KMS-11 (cell line): Measurements from ENCODE around the gene SYT17.

Experiments used
- H2AFZ ChIP-seq: fragments of 200-600 bp; sonication (generic); 2 replicates; pipeline ENCODE4 v1.6.1; 2016; ENCODE audit warnings: antibody characterized with exemption, mixed run types, low read depth
- H3K27ac ChIP-seq: fragments of 200-600 bp; sonication (generic); 2 replicates; pipeline ENCODE4 v1.6.1; 2016; ENCODE audit warnings: mild to moderate bottlenecking, mixed run types
- H3K27me3 ChIP-seq: fragments of 200-600 bp; sonication (generic); 2 replicates; pipeline ENCODE4 v1.6.1; 2017; ENCODE audit warnings: mild to moderate bottlenecking, low read depth, mixed run types, moderate library complexity; ENCODE audit not compliant: insufficient read depth
- H3K36me3 ChIP-seq: fragments of 200-600 bp; sonication (generic); 2 replicates; pipeline ENCODE4 v1.6.1; 2017; ENCODE audit warnings: mild to moderate bottlenecking, mixed run types; ENCODE audit not compliant: insufficient read depth
- H3K4me1 ChIP-seq: fragments of 200-600 bp; sonication (generic); 2 replicates; pipeline ENCODE4 v1.6.1; 2016; ENCODE audit warnings: mild to moderate bottlenecking, low read depth, mixed run types; ENCODE audit not compliant: poor library complexity, severe bottlenecking
- H3K4me2 ChIP-seq: fragments of 200-600 bp; sonication (generic); 2 replicates; pipeline ENCODE4 v1.7.0; 2016; ENCODE audit warnings: mild to moderate bottlenecking, mixed run types
- H3K4me3 ChIP-seq: fragments of 200-600 bp; sonication (generic); IDR thresholded peaks from 2 replicates; pipeline ENCODE4 v1.6.1; 2017; ENCODE audit warnings: low read depth, low read length, mixed read lengths; ENCODE audit not compliant: insufficient read depth
- H3K79me2 ChIP-seq: fragments of 200-600 bp; sonication (generic); 2 replicates; pipeline ENCODE4 v1.6.1; 2016; ENCODE audit warnings: low read depth, mixed run types; ENCODE audit not compliant: insufficient read depth
- H3K9ac ChIP-seq: fragments of 200-600 bp; sonication (generic); 2 replicates; pipeline ENCODE4 v1.6.1; 2016; ENCODE audit warnings: mild to moderate bottlenecking, mixed run types
- H4K20me1 ChIP-seq: fragments of 200-600 bp; sonication (generic); 2 replicates; pipeline ENCODE4 v1.6.1; 2016; ENCODE audit warnings: mild to moderate bottlenecking, mixed run types; ENCODE audit not compliant: insufficient read depth
- TF ChIP-seq, protein P1 (sequence below): fragments of 200-600 bp; sonication (generic); conservative IDR thresholded peaks from 2 replicates; pipeline ENCODE4 v1.6.1; 2017; ENCODE audit warnings: low read depth, mild to moderate bottlenecking, antibody characterized with exemption, low read length, moderate library complexity, mixed read lengths

Gene SYT17

DNA sequence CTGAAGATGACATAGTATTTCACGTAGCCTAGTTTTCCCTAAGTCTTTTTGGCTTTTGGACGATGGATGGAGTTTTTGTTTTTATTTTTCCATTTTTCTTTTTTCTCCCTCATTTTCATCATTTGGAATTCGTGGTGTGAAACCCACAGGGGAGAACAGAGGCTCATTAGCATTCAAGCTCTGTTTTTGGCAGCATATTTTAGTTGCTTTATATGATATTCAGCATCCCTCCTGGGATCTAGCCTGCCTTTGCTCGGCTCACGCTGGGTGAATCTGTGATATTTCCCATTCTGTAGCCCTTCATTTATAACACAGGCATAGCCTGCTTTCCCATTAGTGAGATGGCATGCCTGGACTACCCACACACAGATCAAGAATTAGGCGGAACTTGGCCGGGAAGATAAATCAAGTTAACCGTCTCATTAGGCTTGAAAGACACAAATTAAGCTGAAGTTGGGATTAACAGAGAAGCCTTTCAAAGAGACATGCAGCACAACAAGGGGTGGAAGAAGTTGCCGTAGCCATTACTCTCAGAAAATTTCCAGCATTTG is 97.4 kb downstream of the SYT17 start:
- TF ChIP-seq, protein P1, sequence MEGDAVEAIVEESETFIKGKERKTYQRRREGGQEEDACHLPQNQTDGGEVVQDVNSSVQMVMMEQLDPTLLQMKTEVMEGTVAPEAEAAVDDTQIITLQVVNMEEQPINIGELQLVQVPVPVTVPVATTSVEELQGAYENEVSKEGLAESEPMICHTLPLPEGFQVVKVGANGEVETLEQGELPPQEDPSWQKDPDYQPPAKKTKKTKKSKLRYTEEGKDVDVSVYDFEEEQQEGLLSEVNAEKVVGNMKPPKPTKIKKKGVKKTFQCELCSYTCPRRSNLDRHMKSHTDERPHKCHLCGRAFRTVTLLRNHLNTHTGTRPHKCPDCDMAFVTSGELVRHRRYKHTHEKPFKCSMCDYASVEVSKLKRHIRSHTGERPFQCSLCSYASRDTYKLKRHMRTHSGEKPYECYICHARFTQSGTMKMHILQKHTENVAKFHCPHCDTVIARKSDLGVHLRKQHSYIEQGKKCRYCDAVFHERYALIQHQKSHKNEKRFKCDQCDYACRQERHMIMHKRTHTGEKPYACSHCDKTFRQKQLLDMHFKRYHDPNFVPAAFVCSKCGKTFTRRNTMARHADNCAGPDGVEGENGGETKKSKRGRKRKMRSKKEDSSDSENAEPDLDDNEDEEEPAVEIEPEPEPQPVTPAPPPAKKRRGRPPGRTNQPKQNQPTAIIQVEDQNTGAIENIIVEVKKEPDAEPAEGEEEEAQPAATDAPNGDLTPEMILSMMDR = no peak
- Histone ChIP-seq H3K27me3 (no peaks in the 10 kb centered on the region), H3K4me1 (no peaks in the 10 kb centered on the region), H3K79me2 (no peaks in the 10 kb centered on the region), H4K20me1 (no peaks in the 10 kb centered on the region), H3K4me2 (no peak overlapping the region), H2AFZ (no peak overlapping the region), H3K36me3 (no peaks in the 10 kb centered on the region), H3K27ac (no peak overlapping the region), H3K9ac (no peak overlapping the region), H3K4me3 (no peak overlapping the region)

DNA sequence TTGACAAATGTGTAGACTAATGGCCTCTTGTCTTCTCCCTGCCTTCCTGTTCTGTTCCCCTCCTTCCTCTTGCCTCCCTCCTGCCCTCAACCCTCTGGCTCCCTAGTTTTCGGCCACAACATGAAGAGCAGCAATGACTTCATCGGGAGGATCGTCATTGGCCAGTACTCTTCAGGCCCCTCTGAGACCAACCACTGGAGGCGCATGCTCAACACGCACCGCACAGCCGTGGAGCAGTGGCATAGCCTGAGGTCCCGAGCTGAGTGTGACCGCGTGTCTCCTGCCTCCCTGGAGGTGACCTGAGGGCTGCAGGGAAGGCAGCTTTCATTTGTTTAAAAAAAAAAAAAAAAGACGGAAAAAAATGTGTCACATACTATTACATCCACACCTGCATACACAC is 98.7 kb downstream of the SYT17 start:
- TF ChIP-seq, protein P1 = no peak
- no peaks in the 10 kb centered on the region for H3K79me2 ChIP-seq
- H2AFZ ChIP-seq = no peak overlapping the region
- no peaks in the 10 kb centered on the region for H3K4me1 ChIP-seq
- no peak overlapping the region for H3K4me3 ChIP-seq
- H3K27me3 ChIP-seq = no peaks in the 10 kb centered on the region
- H3K4me2 ChIP-seq = no peak overlapping the region
- H3K27ac ChIP-seq = no peak overlapping the region
- H4K20me1 ChIP-seq = no peaks in the 10 kb centered on the region
- no peak overlapping the region for H3K9ac ChIP-seq
- no peaks in the 10 kb centered on the region for H3K36me3 ChIP-seq

DNA sequence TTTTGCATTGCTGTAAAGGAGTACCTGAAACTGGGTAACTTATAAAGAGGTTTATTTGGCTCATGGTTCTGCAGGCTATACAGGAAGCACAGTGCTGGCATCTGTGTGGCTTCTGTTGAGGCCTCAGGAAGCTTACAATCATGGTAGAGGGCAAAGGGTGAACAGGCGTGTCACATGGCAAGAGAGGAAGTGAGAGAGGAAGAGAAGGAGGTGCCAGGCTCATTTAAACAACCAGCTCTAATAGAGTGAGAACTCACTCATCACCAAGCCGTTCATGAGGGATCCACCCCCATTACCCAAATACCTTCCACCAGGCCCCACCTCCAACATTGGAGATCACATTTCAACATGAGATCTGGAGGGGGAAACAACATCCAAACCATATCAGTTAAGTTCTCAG is 101.1 kb downstream of the SYT17 start:
- Histone ChIP-seq H3K4me3 (no peak overlapping the region), H3K79me2 (no peaks in the 10 kb centered on the region), H3K9ac (no peak overlapping the region), H3K27me3 (no peaks in the 10 kb centered on the region), H3K4me1 (no peaks in the 10 kb centered on the region), H2AFZ (no peak overlapping the region), H3K27ac (no peak overlapping the region), H3K36me3 (no peaks in the 10 kb centered on the region), H3K4me2 (no peak overlapping the region), H4K20me1 (no peaks in the 10 kb centered on the region)
- TF ChIP-seq, protein P1 = no peak

DNA sequence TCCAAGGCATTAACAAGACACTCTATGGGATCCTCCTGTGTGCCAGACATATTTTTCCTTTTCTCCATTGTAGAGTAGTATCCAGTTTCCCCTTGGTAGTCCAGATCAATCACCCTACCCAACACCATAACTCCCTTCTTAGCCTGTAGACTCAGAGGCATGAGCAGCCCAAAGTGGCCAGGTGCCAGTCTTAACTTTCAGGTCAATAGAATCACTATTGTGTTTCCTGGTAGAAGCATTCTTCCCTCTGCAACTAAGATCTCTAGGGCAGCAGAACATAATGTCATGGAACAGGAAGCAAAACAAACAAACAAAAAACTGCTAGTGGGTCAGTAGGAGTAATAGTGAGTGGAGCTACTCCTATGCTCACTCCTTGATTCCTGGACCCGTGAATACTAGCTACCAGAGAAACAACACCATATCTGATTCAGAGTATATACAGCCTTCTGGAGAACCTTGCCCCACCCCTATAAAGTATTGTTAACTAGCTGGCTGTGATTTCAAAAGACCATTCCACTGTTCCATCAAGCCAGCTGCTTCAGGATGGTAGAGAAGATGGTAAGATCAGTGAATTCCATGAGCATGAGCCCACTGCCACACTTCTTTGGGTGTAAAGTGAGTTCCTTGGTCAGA is 106.2 kb downstream of the SYT17 start:
- no peak overlapping the region for H3K4me2 ChIP-seq
- H3K4me3 ChIP-seq = no peak overlapping the region
- no peak overlapping the region for H3K27ac ChIP-seq
- no peak overlapping the region for H2AFZ ChIP-seq
- H3K9ac ChIP-seq = no peak overlapping the region
- TF ChIP-seq, protein P1 = no peak
- no peaks in the 10 kb centered on the region for H3K4me1 ChIP-seq
- H3K36me3 ChIP-seq = no peaks in the 10 kb centered on the region
- H4K20me1 ChIP-seq = no peaks in the 10 kb centered on the region
- no peaks in the 10 kb centered on the region for H3K27me3 ChIP-seq
- no peaks in the 10 kb centered on the region for H3K79me2 ChIP-seq
